Measurements from ENCODE around the gene MMP28.

DNA sequence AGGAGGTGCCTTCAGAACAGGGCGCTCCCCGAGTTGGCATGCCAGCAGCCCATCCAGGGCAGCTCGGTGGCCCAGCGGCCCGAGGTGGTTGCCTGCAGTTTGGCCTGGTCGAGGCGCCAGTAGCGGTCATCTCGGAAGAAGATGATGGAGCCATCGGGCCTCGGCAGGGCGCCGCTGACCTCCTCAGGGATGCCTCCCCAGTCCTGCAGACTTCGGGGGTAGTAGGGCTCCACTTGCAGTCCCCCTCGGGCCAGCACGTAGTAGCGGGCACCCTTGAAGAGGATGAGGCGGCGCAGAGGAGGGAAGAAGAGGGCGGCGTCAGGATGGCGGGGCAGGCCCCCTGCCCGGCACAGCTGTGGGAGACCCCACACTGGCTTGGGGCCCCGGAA lies 29.0 kb downstream of the MMP28 start:
- TF ChIP-seq, protein P1, sequence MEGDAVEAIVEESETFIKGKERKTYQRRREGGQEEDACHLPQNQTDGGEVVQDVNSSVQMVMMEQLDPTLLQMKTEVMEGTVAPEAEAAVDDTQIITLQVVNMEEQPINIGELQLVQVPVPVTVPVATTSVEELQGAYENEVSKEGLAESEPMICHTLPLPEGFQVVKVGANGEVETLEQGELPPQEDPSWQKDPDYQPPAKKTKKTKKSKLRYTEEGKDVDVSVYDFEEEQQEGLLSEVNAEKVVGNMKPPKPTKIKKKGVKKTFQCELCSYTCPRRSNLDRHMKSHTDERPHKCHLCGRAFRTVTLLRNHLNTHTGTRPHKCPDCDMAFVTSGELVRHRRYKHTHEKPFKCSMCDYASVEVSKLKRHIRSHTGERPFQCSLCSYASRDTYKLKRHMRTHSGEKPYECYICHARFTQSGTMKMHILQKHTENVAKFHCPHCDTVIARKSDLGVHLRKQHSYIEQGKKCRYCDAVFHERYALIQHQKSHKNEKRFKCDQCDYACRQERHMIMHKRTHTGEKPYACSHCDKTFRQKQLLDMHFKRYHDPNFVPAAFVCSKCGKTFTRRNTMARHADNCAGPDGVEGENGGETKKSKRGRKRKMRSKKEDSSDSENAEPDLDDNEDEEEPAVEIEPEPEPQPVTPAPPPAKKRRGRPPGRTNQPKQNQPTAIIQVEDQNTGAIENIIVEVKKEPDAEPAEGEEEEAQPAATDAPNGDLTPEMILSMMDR (IDR thresholded peaks at IDR 0.05), result no peak
- TF ChIP-seq POLR2AphosphoS5 (IDR thresholded peaks at IDR 0.05) (no peak), POLR2A (IDR thresholded peaks at IDR 0.05; ENCODE audit: low read depth) (no peak)
